ENCODE measurements around the gene ROM1.

ROM1 gene

DNA sequence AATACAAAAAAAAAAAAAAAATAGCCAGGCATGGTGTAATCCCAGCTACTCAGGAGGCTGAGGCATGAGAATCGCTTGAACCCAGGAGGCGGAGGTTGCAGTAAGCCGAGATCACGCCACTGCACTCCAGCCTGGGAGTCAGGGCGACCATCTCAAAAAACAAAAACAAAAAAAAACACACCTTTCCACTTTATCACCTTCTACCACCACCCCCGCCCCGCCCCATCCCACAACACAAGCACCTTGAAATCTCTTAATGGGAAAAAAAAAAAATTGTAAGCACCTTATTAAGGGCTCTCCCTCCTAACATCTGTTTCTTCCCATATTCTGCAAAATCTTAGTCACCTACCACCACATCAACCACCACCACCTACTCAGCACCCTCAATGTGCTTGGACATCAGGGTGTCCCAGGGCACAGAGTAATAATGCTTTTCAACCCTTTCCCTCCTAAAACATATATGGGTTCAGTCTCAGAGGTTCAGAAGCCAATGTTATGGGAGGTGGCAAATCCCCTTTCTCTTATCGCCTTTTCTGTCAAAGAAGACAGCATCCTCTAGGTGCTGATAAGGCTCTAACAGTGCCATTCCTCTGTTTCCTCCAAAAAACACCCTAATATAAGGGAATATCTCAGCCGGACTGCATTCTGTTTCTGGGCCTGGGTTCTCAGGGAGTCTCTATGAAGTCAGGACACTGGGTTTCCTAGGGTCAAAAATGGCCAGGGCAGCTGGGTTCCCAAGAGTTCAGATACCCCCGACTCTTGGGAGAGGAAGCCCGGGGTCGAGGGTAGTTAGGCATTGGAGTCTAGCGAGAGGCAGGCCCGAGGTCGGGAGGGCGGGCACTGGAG, 39.3 kb downstream of the ROM1 start:
- no peak for FAIRE-seq

DNA sequence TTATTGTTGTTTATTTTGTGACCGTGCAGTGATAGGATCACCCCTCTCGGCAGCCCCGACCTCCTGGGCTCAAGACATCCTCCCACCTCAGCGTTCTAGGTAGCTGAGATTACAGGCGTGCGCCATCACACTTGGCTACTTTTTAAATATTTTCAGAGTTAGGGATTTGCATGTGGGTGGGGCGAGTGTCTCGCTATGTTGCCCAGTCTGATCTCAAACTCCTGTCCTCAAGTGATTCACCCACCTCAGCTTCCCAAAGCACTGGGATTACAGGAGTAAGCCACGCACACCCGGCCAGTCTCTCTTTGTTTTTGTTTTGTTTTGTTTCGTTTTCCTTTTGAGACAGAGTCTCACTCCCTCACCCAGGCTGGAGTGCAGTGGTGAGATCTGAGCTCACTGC, 41.2 kb downstream of the ROM1 start:
- no peak for FAIRE-seq

DNA sequence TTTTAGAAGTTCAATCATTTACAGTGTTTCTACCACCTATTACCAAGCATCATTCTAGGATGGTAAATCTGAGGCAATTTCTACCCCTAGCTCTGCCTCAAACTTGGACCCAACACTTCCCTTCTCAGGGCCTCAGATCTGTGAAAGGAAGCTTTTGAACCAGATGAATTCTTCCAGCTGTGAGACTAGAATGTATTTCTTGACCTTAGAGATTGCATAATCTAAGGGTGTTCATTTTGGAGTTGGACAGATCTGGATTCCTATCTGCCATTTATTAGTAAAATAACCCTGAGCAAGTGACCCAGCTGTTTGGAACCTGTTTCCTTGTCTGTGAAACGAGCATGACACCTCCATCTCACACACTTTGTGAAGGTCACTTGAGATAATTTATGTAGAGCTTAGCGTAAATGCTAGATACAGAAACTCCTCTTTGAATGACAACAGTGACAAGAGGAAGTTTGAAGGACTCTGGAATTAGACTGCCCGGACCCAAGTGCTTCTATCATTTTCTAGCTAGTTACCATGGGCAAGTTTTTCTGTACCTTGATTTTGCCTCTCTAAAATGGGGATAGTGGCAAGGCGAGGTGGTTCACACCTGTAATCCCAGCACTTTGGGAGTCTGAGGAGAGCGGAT, 43.9 kb downstream of the ROM1 start:
- no peak for FAIRE-seq

DNA sequence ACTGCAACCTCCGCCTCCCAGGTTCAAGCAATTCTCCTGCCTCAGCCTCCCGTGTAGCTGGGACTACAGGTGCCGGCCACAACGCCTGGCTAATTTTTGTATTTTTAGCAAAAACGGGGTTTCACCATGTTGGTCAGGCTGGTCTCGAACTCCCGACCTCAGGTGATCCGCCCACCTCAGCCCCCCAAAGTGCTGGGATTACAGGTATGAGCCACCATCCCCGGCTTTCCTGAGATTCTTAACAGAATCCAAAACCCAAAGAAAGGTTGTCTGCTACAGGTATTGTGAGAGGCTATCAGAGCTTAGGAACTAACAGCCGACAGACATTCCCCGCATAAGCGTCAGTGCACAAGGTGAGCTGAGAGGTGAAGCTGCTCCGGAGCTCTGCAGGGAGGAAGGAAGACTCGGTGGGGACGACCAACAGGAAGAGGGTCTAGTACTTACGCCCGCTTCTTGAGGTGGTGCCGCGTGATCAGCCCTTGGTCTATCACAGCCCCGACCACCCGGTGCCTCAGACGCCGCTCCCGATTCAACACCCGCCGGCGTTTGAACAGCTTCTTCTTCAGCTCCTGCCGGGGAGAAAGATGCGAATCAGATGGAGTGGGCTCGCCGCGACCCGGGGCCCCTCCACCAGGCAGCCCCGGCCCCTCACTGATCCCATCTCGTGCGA, 51.5 kb downstream of the ROM1 start:
- FAIRE-seq: no peak

Data from islet of Langerhans (tissue), 1 donor.